SK-N-SH treated with all-trans-retinoic acid at 6 μM for 48 hours (cell line): ENCODE data around the gene AGPAT3.
A peak's percentile ranks its signal among the peaks of the same experiment; 100 is the strongest.

ENCODE experiments used
- ATAC-seq: fragments of 200-7000 bp; cut with Tn5 transposase; 3 replicates; pipeline ENCODE4 v1.9.1; 2020; ENCODE audit warnings: mild to moderate bottlenecking, moderate library complexity
- ARNTL ChIP-seq: fragments of 450-650 bp; formaldehyde crosslinking; IDR thresholded peaks from 2 replicates; pipeline ENCODE4 v1.5.0; 2020; ENCODE audit warnings: low read depth, mild to moderate bottlenecking, moderate library complexity, borderline replicate concordance
- BACH2 ChIP-seq: fragments of 250-450 bp; sonication (Bioruptor Pico); IDR thresholded peaks from 2 replicates; pipeline ENCODE4 v1.9.0; 2021; ENCODE audit warnings: mild to moderate bottlenecking, borderline replicate concordance
- CREB5 ChIP-seq: fragments of 250-450 bp; sonication (Bioruptor Pico); IDR thresholded peaks from 2 replicates; pipeline ENCODE4 v1.5.1; 2020; ENCODE audit warnings: low read depth, mild to moderate bottlenecking, moderate library complexity
- ESRRG ChIP-seq: fragments of 250-450 bp; sonication (Bioruptor Pico); IDR thresholded peaks from 2 replicates; pipeline ENCODE4 v1.6.1; 2021; ENCODE audit warnings: mild to moderate bottlenecking
- GLIS3 ChIP-seq: fragments of 250-450 bp; sonication (Bioruptor Pico); IDR thresholded peaks from 2 replicates; pipeline ENCODE4 v1.5.0; 2020; ENCODE audit warnings: mild to moderate bottlenecking, moderate library complexity
- ISL1 ChIP-seq: fragments of 250-450 bp; sonication (Bioruptor Pico); IDR thresholded peaks from 2 replicates; pipeline ENCODE4 v2.1.2; 2022; ENCODE audit warnings: mild to moderate bottlenecking, moderate library complexity
- PPARA ChIP-seq: fragments of 250-450 bp; sonication (Bioruptor Pico); IDR thresholded peaks from 2 replicates; pipeline ENCODE4 v1.5.0; 2020; ENCODE audit warnings: mild to moderate bottlenecking, borderline replicate concordance
- SNAI2 ChIP-seq: fragments of 250-450 bp; sonication (Bioruptor Pico); IDR thresholded peaks from 2 replicates; pipeline ENCODE4 v1.5.0; 2020; ENCODE audit warnings: mild to moderate bottlenecking, moderate library complexity
- TCF4 ChIP-seq: fragments of 250-450 bp; sonication (Bioruptor Pico); IDR thresholded peaks from 2 replicates; pipeline ENCODE4 v1.8.0; 2021; ENCODE audit warnings: mild to moderate bottlenecking, moderate library complexity, borderline replicate concordance
- TOX ChIP-seq: fragments of 250-450 bp; sonication (Bioruptor Pico); IDR thresholded peaks from 2 replicates; pipeline ENCODE4 v1.8.0; 2021; ENCODE audit warnings: mild to moderate bottlenecking, moderate library complexity, borderline replicate concordance
- ZC3H10 ChIP-seq: fragments of 250-450 bp; sonication (Bioruptor Pico); IDR thresholded peaks from 2 replicates; pipeline ENCODE4 v1.5.1; 2021; ENCODE audit warnings: mild to moderate bottlenecking, moderate library complexity
- ZFP3 ChIP-seq: fragments of 250-450 bp; sonication (Bioruptor Pico); IDR thresholded peaks from 2 replicates; pipeline ENCODE4 v1.5.0; 2020; ENCODE audit warnings: mild to moderate bottlenecking, moderate library complexity
- ZFP30 ChIP-seq: fragments of 450-650 bp; formaldehyde crosslinking; IDR thresholded peaks from 2 replicates; pipeline ENCODE4 v1.5.0; 2022; ENCODE audit warnings: mild to moderate bottlenecking, moderate library complexity
- ZNF565 ChIP-seq: fragments of 450-650 bp; formaldehyde crosslinking; conservative IDR thresholded peaks from 2 replicates; pipeline ENCODE4 v1.5.0; 2020; ENCODE audit warnings: low read depth, mild to moderate bottlenecking, moderate library complexity
- ZNF70 ChIP-seq: fragments of 450-650 bp; formaldehyde crosslinking; IDR thresholded peaks from 2 replicates; pipeline ENCODE4 v1.5.0; 2020; ENCODE audit warnings: mild to moderate bottlenecking, moderate library complexity
- ZNF8 ChIP-seq: fragments of 450-650 bp; formaldehyde crosslinking; IDR thresholded peaks from 2 replicates; pipeline ENCODE4 v1.5.0; 2020; ENCODE audit warnings: mild to moderate bottlenecking, moderate library complexity
- TF ChIP-seq, protein P1 (sequence below): fragments of 250-450 bp; sonication (Bioruptor Pico); IDR thresholded peaks from 2 replicates; pipeline ENCODE4 v1.8.0; 2021; ENCODE audit warnings: low read depth, mild to moderate bottlenecking, moderate library complexity, borderline replicate concordance
- TF ChIP-seq, protein P2 (sequence below): fragments of 250-450 bp; sonication (Bioruptor Pico); IDR thresholded peaks from 2 replicates; pipeline ENCODE4 v1.5.0; 2020; ENCODE audit warnings: mild to moderate bottlenecking, moderate library complexity
- TF ChIP-seq, protein P3 (sequence below): fragments of 250-450 bp; sonication (Bioruptor Pico); IDR thresholded peaks from 2 replicates; pipeline ENCODE4 v1.5.1; 2021; ENCODE audit warnings: mild to moderate bottlenecking, moderate library complexity
- TF ChIP-seq, protein P4 (sequence below): fragments of 250-450 bp; sonication (Bioruptor Pico); IDR thresholded peaks from 2 replicates; pipeline ENCODE4 v1.8.0; 2020; ENCODE audit warnings: mild to moderate bottlenecking, moderate library complexity, borderline replicate concordance

The AGPAT3 gene

GRCh38 chr21:44020551-44020950, 155.5 kb downstream of the AGPAT3 start:
- peak; percentile 17; the same call in 2 of the 3 replicates for ATAC-seq
- TF ChIP-seq SNAI2 = no peak
- no peak for TF ChIP-seq ZFP3 (CRISPR knock-in tag)
- TF ChIP-seq ESRRG (CRISPR knock-in tag) = no peak
- TF ChIP-seq, protein P1, sequence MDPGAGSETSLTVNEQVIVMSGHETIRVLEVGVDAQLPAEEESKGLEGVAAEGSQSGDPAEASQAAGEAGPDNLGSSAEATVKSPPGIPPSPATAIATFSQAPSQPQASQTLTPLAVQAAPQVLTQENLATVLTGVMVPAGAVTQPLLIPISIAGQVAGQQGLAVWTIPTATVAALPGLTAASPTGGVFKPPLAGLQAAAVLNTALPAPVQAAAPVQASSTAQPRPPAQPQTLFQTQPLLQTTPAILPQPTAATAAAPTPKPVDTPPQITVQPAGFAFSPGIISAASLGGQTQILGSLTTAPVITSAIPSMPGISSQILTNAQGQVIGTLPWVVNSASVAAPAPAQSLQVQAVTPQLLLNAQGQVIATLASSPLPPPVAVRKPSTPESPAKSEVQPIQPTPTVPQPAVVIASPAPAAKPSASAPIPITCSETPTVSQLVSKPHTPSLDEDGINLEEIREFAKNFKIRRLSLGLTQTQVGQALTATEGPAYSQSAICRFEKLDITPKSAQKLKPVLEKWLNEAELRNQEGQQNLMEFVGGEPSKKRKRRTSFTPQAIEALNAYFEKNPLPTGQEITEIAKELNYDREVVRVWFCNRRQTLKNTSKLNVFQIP (CRISPR knock-in tag) = no peak
- no peak for TF ChIP-seq GLIS3 (CRISPR knock-in tag)
- TF ChIP-seq CREB5 (CRISPR knock-in tag) = no peak
- no peak for TF ChIP-seq ZC3H10

- TF ChIP-seq ESRRG (CRISPR knock-in tag) (no peak), BACH2 (CRISPR knock-in tag) (no peak), ZNF565 (CRISPR knock-in tag) (no peak), SNAI2 (no peak)
- ATAC-seq = peak; percentile 38; the same call in 2 of the 3 replicates
Measured at GRCh38 chr21:44021064-44021463, 156.0 kb downstream of the AGPAT3 start.

DNA sequence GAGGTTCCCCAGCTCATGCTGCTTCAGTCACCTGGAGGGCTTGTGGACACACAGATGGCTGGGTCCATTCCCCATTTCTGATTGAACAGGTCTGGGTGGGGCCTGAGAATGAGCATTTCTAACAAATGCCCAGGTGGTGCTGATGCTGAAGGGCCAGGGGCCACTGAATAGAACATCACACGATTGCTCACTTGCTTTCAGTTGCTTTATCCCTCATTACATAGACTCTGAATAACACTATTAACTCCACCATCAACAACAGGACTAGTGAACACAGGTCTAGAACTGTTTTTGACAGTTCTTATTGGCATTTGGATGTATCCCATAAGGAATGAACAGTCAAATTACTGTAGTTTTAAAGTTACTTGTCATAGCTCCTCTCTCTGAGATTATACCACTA, 159.2 kb downstream of the AGPAT3 start:
- no peak for ATAC-seq
- TF ChIP-seq, protein P2, sequence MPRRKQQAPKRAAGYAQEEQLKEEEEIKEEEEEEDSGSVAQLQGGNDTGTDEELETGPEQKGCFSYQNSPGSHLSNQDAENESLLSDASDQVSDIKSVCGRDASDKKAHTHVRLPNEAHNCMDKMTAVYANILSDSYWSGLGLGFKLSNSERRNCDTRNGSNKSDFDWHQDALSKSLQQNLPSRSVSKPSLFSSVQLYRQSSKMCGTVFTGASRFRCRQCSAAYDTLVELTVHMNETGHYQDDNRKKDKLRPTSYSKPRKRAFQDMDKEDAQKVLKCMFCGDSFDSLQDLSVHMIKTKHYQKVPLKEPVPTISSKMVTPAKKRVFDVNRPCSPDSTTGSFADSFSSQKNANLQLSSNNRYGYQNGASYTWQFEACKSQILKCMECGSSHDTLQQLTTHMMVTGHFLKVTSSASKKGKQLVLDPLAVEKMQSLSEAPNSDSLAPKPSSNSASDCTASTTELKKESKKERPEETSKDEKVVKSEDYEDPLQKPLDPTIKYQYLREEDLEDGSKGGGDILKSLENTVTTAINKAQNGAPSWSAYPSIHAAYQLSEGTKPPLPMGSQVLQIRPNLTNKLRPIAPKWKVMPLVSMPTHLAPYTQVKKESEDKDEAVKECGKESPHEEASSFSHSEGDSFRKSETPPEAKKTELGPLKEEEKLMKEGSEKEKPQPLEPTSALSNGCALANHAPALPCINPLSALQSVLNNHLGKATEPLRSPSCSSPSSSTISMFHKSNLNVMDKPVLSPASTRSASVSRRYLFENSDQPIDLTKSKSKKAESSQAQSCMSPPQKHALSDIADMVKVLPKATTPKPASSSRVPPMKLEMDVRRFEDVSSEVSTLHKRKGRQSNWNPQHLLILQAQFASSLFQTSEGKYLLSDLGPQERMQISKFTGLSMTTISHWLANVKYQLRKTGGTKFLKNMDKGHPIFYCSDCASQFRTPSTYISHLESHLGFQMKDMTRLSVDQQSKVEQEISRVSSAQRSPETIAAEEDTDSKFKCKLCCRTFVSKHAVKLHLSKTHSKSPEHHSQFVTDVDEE = no peak
- TF ChIP-seq SNAI2 (no peak), ZNF70 (CRISPR knock-in tag) (no peak), ISL1 (CRISPR knock-in tag) (no peak), ARNTL (CRISPR knock-in tag) (no peak), PPARA (no peak), ZC3H10 (no peak), TCF4 (CRISPR knock-in tag) (no peak), BACH2 (CRISPR knock-in tag) (no peak), TOX (no peak)
- TF ChIP-seq, protein P3, sequence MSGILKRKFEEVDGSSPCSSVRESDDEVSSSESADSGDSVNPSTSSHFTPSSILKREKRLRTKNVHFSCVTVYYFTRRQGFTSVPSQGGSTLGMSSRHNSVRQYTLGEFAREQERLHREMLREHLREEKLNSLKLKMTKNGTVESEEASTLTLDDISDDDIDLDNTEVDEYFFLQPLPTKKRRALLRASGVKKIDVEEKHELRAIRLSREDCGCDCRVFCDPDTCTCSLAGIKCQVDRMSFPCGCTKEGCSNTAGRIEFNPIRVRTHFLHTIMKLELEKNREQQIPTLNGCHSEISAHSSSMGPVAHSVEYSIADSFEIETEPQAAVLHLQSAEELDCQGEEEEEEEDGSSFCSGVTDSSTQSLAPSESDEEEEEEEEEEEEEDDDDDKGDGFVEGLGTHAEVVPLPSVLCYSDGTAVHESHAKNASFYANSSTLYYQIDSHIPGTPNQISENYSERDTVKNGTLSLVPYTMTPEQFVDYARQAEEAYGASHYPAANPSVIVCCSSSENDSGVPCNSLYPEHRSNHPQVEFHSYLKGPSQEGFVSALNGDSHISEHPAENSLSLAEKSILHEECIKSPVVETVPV = no peak
- TF ChIP-seq, protein P4, sequence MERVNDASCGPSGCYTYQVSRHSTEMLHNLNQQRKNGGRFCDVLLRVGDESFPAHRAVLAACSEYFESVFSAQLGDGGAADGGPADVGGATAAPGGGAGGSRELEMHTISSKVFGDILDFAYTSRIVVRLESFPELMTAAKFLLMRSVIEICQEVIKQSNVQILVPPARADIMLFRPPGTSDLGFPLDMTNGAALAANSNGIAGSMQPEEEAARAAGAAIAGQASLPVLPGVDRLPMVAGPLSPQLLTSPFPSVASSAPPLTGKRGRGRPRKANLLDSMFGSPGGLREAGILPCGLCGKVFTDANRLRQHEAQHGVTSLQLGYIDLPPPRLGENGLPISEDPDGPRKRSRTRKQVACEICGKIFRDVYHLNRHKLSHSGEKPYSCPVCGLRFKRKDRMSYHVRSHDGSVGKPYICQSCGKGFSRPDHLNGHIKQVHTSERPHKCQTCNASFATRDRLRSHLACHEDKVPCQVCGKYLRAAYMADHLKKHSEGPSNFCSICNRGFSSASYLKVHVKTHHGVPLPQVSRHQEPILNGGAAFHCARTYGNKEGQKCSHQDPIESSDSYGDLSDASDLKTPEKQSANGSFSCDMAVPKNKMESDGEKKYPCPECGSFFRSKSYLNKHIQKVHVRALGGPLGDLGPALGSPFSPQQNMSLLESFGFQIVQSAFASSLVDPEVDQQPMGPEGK (CRISPR knock-in tag) = no peak

GRCh38 chr21:44024887-44025353, 159.9 kb downstream of the AGPAT3 start:
- ATAC-seq = peak; percentile 45
- TF ChIP-seq ZNF8 (CRISPR knock-in tag) (no peak), ISL1 (CRISPR knock-in tag) (no peak), TCF4 (CRISPR knock-in tag) (no peak), SNAI2 (no peak), ZFP30 (no peak), CREB5 (CRISPR knock-in tag) (no peak), TOX (no peak), ZC3H10 (no peak), ESRRG (CRISPR knock-in tag) (no peak)
- TF ChIP-seq, protein P3 = no peak
- TF ChIP-seq, protein P1 (CRISPR knock-in tag) = no peak
